HPDE6-E6E7 (cell line): ENCODE measurements around the gene SLC46A3.
"Not testable (repeated sequence)": the region's sequence is repeated elsewhere in the genome, so short reads cannot be mapped to it uniquely, and the experiment has no call there.

Source experiments
- DNase-seq: peaks from one replicate; pipeline ENCODE4 v3.0.0; 2011; ENCODE audit warnings: missing footprints; ENCODE audit errors: extremely low spot score

SLC46A3 gene, protein sequence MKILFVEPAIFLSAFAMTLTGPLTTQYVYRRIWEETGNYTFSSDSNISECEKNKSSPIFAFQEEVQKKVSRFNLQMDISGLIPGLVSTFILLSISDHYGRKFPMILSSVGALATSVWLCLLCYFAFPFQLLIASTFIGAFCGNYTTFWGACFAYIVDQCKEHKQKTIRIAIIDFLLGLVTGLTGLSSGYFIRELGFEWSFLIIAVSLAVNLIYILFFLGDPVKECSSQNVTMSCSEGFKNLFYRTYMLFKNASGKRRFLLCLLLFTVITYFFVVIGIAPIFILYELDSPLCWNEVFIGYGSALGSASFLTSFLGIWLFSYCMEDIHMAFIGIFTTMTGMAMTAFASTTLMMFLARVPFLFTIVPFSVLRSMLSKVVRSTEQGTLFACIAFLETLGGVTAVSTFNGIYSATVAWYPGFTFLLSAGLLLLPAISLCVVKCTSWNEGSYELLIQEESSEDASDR

DNA sequence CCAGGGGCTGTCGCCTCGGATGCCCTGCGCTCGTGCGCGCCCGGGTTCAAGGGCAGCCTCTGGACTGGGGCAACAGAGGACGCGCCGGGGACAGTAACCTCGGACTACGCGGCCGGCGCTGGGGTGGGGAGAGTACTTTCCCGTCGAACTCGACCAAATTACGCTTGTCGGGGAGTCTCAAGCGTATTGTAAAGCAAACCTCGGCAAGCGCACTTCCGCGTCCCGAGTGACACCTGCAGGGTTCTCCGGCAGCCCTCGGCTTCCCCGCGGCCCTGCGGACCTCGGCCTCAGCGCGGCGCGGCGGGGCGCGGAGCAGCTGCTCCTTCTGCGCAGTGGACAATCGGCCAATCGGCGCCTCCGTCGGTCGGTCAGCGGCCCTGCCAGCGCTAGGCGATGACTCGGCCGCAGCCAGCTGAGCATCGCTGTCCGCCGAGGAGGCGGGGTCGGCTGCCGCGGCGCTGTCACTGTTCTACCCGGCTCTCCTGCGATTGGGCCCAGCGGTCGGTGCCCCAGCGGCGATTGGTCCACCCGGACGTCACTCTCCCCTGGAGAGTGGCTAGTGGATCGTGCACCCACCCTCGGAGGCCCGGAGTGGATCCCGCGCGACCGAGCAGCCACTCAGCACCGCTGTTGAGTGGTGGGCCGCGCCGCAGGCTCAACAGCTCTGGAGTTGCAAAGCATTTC is at the start of gene SLC46A3:
SLC46A3 (minus strand) TSS at position 428 of the 684 bp plus-strand sequence. CDS start 972 bp downstream, outside the sequence.
- peak; percentile 55 for DNase-seq

DNA sequence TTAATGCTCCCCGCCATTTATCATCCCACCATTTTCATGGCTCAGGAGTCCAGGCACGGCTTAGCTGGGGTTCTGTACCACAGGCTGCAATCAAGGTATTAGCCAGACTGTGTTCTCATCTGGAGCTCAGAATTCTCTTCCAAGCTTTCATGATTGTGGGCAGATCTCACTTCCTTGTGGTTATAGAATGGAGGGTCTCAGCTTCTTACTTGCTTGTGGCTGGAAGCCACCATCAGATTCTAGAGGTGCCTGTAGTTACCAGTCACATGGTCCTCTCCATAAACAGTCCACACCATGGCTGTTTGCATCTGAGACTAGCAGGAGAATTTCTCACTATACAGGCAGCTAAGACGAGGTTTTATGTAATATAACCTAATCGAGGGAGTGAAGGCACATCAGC is 45.1 kb upstream of the SLC46A3 start:
- DNase-seq = no peak

DNA sequence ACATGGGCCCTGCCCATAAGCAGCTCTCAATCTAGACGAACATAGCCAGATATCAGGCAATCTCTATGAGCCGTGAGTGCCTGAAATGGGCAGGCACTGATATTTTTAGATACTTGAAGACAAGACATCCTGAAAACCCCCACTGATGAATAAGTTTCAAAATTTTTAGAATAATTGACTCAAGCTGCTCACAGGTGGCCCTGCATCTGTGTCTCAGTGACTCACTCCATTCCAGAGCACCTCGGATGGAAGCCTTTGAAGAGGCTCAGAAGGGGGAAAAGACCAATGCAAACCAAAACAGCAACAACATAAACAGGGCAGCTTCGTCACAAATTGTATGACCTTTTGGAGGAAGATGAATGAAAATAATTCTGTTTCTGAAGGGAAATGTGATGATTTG is 42.8 kb upstream of the SLC46A3 start:
- no peak for DNase-seq

DNA sequence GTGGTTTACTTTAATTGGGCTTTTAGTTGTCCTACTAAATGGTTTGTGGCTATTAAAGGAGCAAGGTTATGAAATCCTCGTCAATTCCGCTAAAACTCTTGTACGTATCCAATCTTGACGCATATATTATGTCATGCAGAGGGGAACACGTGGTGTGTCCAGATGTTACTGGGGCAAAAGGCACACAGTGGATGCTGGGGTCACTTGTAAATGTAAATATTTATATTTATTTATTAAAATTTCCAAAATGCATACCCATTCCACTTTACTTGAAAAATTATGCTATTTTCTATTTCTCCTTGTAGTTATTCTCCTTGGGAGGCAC is 36.7 kb upstream of the SLC46A3 start:
- no peak for DNase-seq

DNA sequence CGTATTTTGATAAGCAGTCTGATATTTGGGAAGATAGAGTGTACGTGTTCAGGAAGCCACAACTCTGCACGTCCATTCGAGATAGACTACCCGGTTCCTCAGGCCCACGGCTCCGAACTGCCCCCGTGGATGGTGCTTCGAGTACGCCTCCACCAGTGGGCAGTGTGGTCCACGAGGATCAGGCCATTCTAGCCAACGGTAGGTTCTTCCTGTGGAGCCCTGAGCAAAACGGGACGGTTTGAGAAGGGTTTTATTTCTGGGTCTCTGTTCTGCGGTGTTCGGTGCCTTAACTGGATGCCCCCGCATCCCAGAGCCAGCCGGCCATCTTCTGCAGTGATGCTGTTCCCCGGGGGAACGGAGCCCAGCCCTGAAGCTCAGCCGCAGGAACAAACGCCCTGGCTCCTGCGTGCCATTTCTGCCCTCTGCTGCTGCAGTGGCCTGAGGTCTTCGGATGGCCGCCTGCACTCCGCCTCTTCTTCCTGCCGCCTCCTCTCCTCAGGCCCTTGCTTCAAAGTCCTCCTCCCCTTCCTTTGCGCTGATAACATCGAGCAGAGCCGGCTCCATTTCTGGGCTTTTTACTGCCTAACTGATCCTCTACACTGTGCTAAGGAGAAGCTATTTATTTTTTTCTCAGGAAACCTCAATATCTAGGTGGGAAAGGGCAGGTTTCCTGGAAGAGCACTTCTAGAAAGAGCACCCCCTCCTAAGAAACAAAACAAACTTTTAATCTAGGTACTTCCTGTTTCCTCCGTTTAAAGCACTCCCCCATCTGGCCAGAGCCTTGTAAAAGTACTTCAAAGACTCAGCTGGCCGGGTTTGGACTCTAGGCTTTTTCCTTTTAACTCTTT is 36.2 kb upstream of the SLC46A3 start:
- no peak for DNase-seq

DNA sequence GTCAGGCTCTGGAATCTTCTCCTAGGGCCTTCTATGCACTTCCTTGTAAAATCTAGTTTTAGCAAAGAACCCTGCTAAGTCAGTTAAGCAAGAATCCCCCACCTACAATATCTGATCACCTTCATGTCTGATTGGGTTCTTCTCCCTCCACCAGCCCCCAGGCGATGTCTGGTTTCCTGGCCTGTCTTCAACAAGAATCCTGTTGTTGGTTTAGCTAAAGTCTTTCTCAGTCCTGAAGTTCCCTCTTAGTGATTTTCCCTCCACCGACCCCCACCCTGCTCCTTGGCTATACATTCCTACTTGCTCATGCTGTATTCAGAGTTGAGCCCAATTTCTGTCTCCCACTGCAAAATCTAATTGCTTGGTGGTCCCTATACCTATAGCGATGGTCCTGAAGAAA is 35.2 kb upstream of the SLC46A3 start:
- no peak for DNase-seq

DNA sequence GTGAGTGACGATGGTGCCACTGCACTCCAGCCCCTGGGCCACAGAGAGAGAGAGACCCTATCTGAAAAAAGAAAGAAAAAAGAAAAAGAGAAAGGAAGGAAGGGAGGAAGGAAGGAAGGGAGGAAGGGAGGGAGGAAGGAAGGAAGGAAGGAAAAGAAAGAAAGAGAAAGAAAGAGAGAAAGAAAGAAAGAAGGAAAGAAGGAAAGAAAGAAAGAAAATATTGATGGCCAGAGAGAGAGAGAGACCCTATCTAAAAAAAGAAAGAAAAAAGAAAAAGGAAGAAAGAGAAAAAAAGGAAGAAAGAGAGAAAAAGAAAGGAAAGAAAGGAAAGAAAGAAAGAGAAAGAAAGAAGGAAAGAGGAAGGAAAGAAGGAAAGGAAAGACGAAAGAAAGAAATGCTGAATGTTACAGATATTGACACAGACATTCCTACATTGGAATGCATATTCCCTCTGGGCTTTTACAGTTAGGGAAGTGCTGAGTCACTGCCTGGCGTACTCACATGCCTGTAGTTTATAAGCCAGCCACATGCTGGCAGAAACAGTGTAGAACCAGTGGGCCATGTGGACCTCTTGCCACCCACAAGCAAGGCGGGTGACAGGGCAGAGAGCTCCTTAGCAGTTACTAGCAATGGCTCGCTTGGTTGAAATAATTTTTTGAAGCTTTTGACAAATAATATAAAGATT is 34.6 kb upstream of the SLC46A3 start:
- DNase-seq = peak; percentile 19

DNA sequence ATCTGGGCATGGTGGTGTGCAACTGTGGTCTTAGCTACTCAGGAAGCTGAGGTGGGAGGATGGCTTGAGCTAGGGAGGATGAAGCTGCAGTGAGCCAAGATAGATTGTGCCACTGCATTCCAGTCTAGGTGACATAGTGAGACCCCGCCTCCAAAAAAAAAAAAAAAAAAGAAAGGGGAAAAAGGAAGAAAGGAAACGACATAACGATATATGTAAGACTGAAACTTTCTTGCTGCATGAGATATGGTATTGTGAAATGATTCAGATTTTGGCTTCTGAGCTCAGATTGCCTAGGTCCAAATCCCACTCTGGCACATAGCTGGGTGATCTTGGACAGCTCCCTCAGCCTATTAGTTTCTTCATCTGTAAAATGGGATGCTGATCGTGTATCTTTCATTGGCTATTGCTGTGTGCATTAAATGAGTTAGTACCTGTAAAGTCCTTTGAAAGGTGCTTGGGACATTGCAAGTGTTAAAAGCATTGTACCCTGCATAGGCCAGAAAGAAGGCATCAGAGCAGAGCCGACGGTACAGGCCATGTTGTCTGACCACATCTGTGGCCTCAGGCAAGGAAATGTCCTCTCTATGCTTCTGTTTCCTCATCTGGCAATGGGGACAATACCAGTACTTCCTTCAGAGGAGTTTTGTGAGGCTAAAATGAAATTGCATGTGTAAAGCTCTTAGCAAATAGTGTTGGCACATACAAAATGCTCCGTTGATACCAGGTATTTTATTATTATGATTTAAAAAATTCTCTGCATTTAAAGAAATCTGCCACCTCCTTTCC is 32.6 kb upstream of the SLC46A3 start:
- no peak for DNase-seq

DNA sequence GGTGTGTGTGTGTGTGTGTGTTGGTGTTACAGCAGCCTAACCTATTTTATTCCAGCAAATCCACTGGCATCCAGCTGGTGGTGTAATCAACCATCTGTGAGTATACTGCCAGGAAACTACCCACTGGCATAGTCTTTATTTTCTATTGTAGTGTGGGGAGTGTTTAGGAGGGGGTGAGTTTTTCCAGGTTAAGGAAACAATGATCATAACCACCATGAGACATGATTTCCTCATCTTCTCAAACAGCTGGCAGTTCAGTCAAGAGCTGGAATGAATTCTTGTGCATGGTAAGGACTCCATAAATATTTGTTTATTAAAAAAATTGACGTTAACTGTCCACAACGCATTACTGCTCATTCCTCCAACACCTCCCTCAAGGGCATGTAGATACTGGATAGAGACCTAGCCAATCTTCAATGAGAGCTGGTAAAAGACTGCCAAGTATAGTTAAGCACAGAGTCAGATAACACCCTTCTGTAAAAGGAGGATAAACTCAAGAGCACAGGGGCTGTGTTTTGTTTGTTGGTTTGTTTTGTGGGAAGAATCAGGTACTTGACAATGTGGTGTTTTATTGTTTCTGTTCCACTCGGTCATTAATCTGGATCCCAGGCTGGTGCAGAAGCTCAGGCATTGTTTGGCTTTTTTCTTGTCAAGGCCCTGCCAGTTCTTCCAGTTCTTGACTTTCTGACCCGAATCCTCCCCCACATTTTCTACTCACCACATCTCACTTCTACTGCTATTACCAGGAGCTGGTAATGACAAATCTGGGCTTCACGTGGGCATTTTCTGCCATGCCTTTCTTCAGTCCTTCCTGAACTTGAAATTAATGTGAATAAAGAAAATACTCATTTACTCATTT is 31.6 kb upstream of the SLC46A3 start:
- DNase-seq = no peak

DNA sequence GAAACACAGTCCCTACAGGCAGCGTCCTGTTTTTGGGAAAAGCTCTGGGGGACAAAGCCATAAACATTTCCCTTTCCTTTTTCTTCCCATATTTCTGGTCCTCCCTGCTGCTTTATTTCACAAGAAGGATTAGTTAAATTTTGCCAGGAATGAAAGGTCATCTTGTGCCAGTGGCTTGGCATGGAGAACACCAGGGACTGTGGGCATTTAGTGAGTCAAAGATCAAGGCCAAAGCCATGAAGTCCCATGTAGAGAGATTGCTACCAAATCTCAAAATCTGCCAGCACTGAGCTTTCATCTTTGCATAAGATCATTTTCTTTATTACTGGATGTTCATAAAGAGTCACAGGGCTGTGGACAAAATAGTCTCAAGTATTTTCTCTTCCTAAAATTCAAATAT is 29.1 kb upstream of the SLC46A3 start:
- no peak for DNase-seq

DNA sequence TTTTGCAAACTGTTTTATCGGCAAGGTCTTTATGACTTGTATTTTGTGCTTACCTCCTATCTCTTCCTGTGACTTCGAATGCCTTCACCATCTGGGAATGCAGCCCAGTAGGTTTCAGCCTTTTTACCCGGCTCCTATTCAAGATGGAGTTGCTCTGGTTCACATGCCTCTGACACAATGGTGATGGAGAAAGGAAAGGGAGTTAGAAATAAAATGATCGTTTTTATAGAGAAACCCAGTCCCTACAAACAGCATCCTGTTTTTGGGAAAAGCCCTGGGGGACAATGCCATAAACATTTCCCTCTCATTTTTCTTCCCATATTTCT is 27.5 kb upstream of the SLC46A3 start:
- DNase-seq = no peak

DNA sequence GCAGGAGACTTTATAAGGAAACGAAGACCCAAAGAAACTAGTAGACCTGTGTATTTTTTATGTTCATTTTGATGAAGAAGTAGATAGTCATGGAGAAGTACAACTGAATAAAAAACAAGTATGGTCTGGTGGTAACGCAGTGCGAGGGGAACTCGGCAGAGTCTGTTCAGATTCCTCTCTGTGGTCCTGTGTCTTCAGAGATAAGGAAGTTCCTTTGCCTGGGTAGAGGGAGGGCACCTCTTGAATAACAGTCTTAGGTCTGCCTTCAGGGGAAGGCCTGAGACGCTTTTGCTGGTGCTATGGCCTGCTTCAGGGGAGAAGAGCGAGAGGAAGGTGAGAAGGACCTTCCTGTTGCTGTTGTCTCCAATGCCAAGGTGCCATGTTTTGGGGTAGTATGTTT is 25.9 kb upstream of the SLC46A3 start:
- DNase-seq = no peak

DNA sequence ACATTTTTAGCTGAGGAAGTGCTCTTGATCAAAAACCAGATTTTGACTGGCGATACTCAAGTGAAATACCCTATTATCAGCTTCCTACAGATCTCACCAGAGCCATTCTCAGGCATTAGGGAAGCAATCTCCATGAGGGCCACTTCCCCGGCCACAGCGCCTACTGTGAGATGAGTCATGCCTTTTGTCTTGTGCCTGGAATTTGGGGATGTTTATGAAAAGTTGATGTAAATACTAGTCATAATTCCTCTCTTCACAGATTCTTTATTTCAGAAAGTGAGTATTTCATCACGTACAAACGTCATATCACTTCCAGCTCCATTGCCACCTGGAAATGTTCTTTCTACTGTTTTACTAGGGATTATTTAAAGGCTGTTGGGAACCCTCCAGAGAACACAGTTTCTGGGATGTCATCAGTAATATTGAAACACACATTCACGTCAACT is 25.3 kb upstream of the SLC46A3 start:
- no peak for DNase-seq

DNA sequence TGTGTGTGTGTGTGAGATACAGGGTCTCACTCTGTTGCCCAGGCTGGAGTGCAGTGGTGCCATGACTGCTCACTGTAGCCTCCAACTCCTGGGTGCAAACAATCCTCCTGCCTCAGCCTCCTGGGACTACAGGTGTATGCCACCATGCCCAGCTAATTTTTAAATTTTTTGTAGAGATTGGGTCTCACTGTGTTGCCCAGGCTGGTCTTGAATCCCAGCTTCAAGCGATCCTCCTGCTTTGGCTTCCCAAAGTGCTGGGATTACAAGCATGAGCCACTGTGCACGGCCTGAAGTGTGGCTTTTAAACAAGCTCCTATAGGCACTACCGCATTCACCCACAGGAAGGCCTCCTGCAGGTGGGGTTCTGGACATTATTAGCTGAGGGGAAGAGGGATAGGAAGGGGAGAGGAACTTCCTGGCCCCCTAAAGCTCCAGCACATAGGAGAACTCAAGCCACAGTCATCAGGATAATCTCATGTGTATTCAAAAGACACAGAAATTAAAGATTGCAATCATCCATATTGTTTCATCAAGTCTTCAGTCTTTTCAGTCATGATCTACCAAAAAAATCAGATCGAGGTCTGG is 24.8 kb upstream of the SLC46A3 start:
- no peak for DNase-seq

DNA sequence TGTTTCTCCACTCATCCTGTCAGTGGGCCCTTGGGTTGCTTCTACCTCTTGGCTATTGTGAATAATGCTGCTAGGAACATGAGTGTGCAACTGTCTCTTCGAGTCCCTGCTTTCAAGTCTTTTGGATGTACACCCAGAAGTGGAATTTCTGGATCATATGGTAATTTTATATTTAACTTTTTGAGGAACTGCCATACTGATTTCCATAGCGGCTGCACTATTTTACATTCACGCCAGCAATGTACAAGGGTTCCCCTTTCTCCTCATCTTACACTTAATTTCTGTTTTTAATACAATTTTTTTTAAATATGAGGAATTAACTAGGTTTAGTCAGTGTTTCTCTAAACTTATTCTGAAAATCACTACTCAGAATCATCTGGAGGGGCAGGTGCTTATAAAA is 24.2 kb upstream of the SLC46A3 start:
- DNase-seq = no peak

DNA sequence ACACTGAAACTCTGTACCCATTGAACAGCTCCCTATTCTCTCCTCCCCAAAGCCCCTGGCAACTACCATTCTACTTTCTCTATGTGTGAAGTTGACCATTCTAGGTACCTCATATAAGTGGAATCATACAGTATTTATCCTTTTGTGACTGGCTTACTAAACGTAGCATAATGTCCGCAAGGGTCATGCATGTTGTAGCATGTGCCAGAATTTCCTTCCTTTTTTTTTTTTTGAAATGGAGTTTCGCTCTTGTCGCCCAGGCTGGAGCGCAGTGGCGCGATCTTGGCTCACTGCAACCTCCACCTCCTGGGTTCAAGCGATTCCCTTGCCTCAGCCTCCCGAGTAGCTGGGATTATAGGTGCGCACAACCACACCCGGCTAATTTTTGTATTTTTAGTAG is 23.7 kb upstream of the SLC46A3 start:
- DNase-seq = not testable (repeated sequence)

DNA sequence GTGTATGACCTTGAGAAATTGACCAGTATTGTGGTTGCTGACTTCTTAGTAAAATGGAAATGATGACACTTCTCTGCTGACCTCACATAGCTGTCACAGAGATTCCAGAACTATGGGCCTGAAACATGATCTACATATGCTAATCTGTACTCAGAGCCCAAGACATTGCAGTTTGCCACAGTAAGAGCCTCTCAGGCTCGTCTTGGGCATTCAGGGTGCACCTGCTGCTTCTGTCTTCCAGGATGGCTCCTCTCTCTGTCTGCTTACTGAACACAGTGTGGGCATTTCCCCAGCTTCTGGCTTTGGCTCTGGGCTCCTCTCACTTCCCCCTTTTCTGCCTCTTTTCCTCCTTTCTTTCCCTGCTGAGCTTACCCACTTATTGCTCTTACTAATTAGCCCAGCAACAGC is 22.3 kb upstream of the SLC46A3 start:
- DNase-seq = no peak

DNA sequence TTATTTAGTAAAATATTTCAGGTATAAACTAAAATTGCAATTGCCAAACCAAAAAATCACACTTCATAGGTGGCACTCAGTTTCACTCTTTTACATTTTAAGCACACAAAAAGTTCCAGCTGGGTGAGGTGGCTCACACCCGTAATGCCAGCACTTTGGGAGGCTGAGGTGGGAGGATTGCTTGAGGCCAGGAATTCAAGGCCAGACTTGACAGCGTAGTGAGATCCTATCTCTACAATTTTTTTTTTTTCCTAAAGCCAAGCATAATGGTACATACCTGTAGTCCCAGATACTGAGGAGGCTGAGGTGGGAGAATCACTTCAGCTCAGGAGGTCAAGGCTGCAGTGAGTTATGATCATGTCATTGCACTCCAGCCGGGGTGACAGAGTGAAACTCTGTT is 20.6 kb upstream of the SLC46A3 start:
- DNase-seq = no peak

DNA sequence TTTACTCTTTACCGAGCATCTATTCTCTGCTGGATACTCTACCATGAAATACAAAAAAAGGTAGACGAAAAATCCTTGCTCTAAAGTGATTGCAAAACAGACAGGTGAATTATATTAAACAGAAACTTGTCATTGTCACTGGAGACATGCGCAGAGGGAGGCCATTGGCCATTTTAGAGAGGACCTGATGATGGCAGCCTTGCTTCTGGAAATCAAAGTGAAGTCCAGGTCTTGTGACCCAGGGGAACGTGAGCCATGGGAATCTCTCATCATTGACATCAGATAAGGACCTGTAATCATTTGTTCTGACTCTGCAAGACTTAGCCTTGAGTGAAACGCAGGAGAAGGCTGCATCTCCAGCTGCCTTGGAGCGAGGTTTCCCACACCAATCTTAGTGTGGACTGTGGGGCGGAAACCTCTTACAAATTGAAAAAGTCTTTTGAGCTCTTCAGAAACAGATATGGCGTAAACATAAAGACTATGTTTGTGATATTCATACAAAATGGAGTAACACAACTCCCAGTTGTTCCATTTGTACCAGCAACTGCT is 16.8 kb upstream of the SLC46A3 start:
- DNase-seq = no peak
